Erythroblast (primary cell): ENCODE data around the gene MALT1.

Experiments used
- GATA1 ChIP-seq: IDR thresholded peaks from 2 replicates; pipeline ENCODE4 v1.6.1; 2011; ENCODE audit warnings: low read depth, mild to moderate bottlenecking, control low read depth, low read length, moderate library complexity
- POLR2A ChIP-seq: IDR thresholded peaks from 2 replicates; pipeline ENCODE4 v1.6.1; 2011; ENCODE audit warnings: mild to moderate bottlenecking, low read length

- TF ChIP-seq POLR2A, result no peak
- TF ChIP-seq GATA1, result no peak
Observed at GRCh38 chr18:58803978-58804377, 132.7 kb downstream of the MALT1 start.
